Measurements from ENCODE around the gene SIT1.
"Not testable (repeated sequence)": the region's sequence is repeated elsewhere in the genome, so short reads cannot be mapped to it uniquely, and the experiment has no call there.

Gene SIT1

GRCh38 chr9:35660966-35661415 is 10.3 kb upstream of the SIT1 start:
- DNase-seq (ENCODE audit: low read depth in 2 of 2) = no peak

- no peak for DNase-seq (ENCODE audit: low read depth in 2 of 2)
Observed at GRCh38 chr9:35659340-35659739, 8.6 kb upstream of the SIT1 start.

GRCh38 chr9:35658968-35659220 is 8.2 kb upstream of the SIT1 start:
- no peak for DNase-seq (ENCODE audit: low read depth in 2 of 2)

GRCh38 chr9:35658137-35658967 is 7.6 kb upstream of the SIT1 start, which contains the start of gene CCDC107:
CCDC107 (plus strand) TSS chr9:35658292; CDS start chr9:35658380, 88 bp downstream.
- DNase-seq (ENCODE audit: low read depth in 2 of 2) = peak; percentile 73 to 74

GRCh38 chr9:35657546-35658136 is 6.9 kb upstream of the SIT1 start, which contains the start of gene RMRP:
RMRP (minus strand) TSS chr9:35658019.
- DNase-seq (ENCODE audit: low read depth in 2 of 2) = peak; percentile 87 to 96

- no peak for DNase-seq (ENCODE audit: low read depth in 2 of 2)
Observed at GRCh38 chr9:35656831-35657545, 6.3 kb upstream of the SIT1 start.

- no peak for DNase-seq (ENCODE audit: low read depth in 2 of 2)
Observed at GRCh38 chr9:35656348-35656747, 5.6 kb upstream of the SIT1 start.

GRCh38 chr9:35653611-35654010 is 2.9 kb upstream of the SIT1 start:
- no peak for DNase-seq (ENCODE audit: low read depth in 2 of 2)

GRCh38 chr9:35652829-35653209 is 2.1 kb upstream of the SIT1 start:
- no peak for DNase-seq (ENCODE audit: low read depth in 2 of 2)

- DNase-seq (ENCODE audit: low read depth in 2 of 2) = no peak
Observed at GRCh38 chr9:35651956-35652828, 1.5 kb upstream of the SIT1 start.

- no peak for DNase-seq (ENCODE audit: low read depth in 2 of 2)
Observed at GRCh38 chr9:35649431-35650340, 1.0 kb downstream of the SIT1 start.

GRCh38 chr9:35646533-35647265 is 4.0 kb downstream of the SIT1 start:
- DNase-seq (ENCODE audit: low read depth in 2 of 2) = peak; percentile 86 to 88

GRCh38 chr9:35646153-35646532 is 4.6 kb downstream of the SIT1 start:
- DNase-seq (ENCODE audit: low read depth in 2 of 2) = no peak

GRCh38 chr9:35645736-35646135 is 5.0 kb downstream of the SIT1 start:
- DNase-seq (ENCODE audit: low read depth in 2 of 2) = not testable (repeated sequence)

GRCh38 chr9:35643046-35643445 is 7.7 kb downstream of the SIT1 start:
- DNase-seq (ENCODE audit: low read depth in 2 of 2) = no peak

GRCh38 chr9:35641478-35641877 is 9.3 kb downstream of the SIT1 start:
- DNase-seq (ENCODE audit: low read depth in 2 of 2) = not testable (repeated sequence)

GRCh38 chr9:35640431-35640830 is 10.3 kb downstream of the SIT1 start:
- not testable (repeated sequence) for DNase-seq (ENCODE audit: low read depth in 2 of 2)

- DNase-seq (ENCODE audit: low read depth in 2 of 2) = no peak
Observed at GRCh38 chr9:35639631-35640030, 11.1 kb downstream of the SIT1 start.

- DNase-seq (ENCODE audit: low read depth in 2 of 2) = not testable (repeated sequence)
Observed at GRCh38 chr9:35639225-35639624, 11.5 kb downstream of the SIT1 start.

GRCh38 chr9:35638751-35639150 is 12.0 kb downstream of the SIT1 start:
- DNase-seq (ENCODE audit: low read depth in 2 of 2) = not testable (repeated sequence)

All from activated CD4-positive, alpha-beta T cell treated with anti-CD3 and anti-CD28 coated beads for 24 hours (primary cell).